ENCODE results near the gene C12orf54.

C12orf54 gene

DNA sequence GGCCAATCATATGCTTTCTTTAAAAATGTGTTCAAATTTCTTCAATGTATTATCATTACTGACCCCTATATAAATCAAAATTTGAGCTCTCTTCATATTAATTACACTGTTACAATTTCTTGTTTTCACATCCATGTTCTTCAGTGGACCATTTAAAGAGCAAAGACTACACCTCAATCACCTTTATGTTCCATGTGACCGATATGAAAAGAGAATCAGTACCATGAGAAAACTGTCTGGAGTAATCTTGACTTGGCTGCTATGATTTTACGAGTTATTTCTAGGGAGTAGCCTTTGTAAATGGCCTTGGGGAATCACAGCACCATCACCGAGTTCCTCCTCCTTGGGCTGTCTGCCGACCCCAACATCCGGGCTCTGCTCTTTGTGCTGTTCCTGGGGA lies 43.0 kb downstream of the C12orf54 start, which contains the start of gene OR8S1:
OR8S1 (plus strand) TSS at position 301 of the 400 bp plus-strand sequence; CDS start at position 301, 0 bp downstream.
- Histone ChIP-seq H3K4me3 (ENCODE audit: insufficient read depth, low read length, poor library complexity, severe bottlenecking) (no peak within 1 kb of the TSS), H3K9ac (ENCODE audit: low read length) (no peak within 1 kb of the TSS), H3F3A (ENCODE audit: insufficient read depth) (no peaks in the 10 kb centered on the region), H3K9me2 (replicated peaks; ENCODE audit: insufficient read depth, low read length) (no peaks in the 10 kb centered on the region), H2AFZ (ENCODE audit: low read depth, low read length, severe bottlenecking) (no peak within 1 kb of the TSS), H4K20me1 (ENCODE audit: low read depth, low read length) (no peaks in the 10 kb centered on the region), H3K27ac (ENCODE audit: low read depth, low read length) (no peak within 1 kb of the TSS), H3K9me3 (ENCODE audit: insufficient read depth, low read length) (no peaks in the 10 kb centered on the region), H3K27me3 (ENCODE audit: low read length) (no peaks in the 10 kb centered on the region), H3K4me2 (ENCODE audit: low read depth, low read length, poor library complexity, severe bottlenecking) (no peak within 1 kb of the TSS), H3K36me3 (ENCODE audit: low read length) (no peaks in the 10 kb centered on the region), H3K79me2 (ENCODE audit: insufficient read depth, low read length) (no peaks in the 10 kb centered on the region)
- TF ChIP-seq, protein P1, sequence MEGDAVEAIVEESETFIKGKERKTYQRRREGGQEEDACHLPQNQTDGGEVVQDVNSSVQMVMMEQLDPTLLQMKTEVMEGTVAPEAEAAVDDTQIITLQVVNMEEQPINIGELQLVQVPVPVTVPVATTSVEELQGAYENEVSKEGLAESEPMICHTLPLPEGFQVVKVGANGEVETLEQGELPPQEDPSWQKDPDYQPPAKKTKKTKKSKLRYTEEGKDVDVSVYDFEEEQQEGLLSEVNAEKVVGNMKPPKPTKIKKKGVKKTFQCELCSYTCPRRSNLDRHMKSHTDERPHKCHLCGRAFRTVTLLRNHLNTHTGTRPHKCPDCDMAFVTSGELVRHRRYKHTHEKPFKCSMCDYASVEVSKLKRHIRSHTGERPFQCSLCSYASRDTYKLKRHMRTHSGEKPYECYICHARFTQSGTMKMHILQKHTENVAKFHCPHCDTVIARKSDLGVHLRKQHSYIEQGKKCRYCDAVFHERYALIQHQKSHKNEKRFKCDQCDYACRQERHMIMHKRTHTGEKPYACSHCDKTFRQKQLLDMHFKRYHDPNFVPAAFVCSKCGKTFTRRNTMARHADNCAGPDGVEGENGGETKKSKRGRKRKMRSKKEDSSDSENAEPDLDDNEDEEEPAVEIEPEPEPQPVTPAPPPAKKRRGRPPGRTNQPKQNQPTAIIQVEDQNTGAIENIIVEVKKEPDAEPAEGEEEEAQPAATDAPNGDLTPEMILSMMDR (IDR thresholded peaks at IDR 0.05; ENCODE audit: insufficient read depth, low read length, poor library complexity, severe bottlenecking): no peak
- no peak for TF ChIP-seq EZH2phosphoT487 (conservative IDR thresholded peaks at IDR 0.05; ENCODE audit: low read length)

DNA sequence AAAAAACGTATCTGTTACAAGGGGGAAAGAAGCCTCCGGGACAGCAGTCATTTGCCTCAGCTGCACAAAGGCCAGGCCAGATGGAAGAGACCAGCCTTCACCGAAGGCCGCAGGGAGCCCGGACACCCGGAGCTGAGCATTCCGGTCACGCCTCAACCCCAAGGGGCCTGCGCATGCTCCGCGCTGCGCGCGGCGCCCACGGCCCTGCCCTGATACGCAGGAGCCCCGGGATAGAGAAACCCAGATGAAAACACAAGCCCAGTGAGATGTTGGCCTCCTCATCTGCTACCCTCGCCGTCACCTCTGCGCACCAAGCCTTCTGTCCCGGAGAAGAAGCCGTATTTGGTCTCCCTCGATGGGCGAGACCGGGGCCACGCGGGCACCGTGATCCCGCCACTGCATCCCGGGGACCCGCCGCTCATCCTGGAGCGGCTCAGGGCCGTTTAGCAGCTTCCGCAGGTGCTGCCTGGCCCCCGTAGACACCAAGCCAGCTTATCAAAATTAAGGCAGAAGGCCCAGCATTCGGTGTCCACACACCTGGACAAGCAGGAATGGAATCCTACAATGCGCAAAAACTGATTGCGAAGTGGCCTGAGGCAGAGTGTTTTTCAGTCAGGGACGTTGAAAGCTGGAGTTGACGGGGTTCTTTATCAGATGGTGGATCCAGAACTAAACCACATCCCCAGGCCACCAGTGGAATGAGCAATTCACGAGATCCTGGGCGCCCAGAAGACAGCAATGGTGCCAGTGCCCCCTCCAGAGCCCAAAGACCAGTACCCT lies 45.8 kb downstream of the C12orf54 start:
- no peak overlapping the region for H3K4me2 ChIP-seq (ENCODE audit: low read depth, low read length, poor library complexity, severe bottlenecking)
- H3K27ac ChIP-seq (ENCODE audit: low read depth, low read length): no peak overlapping the region
- H3F3A ChIP-seq (ENCODE audit: insufficient read depth): no peaks in the 10 kb centered on the region
- no peaks in the 10 kb centered on the region for H3K36me3 ChIP-seq (ENCODE audit: low read length)
- H3K27me3 ChIP-seq (ENCODE audit: low read length): no peaks in the 10 kb centered on the region
- H3K9me2 ChIP-seq (replicated peaks; ENCODE audit: insufficient read depth, low read length): no peaks in the 10 kb centered on the region
- H3K9me3 ChIP-seq (ENCODE audit: insufficient read depth, low read length): no peaks in the 10 kb centered on the region
- H3K9ac ChIP-seq (ENCODE audit: low read length): no peak overlapping the region
- H3K79me2 ChIP-seq (ENCODE audit: insufficient read depth, low read length): no peaks in the 10 kb centered on the region
- TF ChIP-seq, protein P1 (IDR thresholded peaks at IDR 0.05; ENCODE audit: insufficient read depth, low read length, poor library complexity, severe bottlenecking): no peak
- no peak for TF ChIP-seq EZH2phosphoT487 (conservative IDR thresholded peaks at IDR 0.05; ENCODE audit: low read length)
- no peaks in the 10 kb centered on the region for H4K20me1 ChIP-seq (ENCODE audit: low read depth, low read length)
- H3K4me3 ChIP-seq (ENCODE audit: insufficient read depth, low read length, poor library complexity, severe bottlenecking): no peak overlapping the region
- H2AFZ ChIP-seq (ENCODE audit: low read depth, low read length, severe bottlenecking): no peak overlapping the region

DNA sequence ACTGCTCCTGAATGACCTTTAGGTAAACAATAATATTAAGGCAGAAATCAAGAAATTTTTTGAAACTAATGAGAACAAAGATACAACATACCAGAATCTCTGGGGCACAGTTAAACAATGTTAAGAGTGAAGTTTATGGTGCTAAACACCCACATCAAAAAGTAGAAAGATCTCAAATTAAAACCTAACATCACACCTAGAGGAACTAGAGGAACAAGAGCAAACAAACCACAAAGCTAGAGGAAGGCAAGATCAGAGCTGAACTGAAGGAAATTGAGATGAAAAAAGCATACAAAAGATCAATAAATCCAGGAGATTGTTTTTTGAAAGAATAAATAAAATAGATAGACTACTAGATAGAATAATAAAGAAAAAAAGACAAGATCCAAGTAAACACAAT lies 50.3 kb downstream of the C12orf54 start:
- TF ChIP-seq EZH2phosphoT487 (conservative IDR thresholded peaks at IDR 0.05; ENCODE audit: low read length): no peak
- TF ChIP-seq, protein P1 (IDR thresholded peaks at IDR 0.05; ENCODE audit: insufficient read depth, low read length, poor library complexity, severe bottlenecking): no peak
- Histone ChIP-seq H3K36me3 (ENCODE audit: low read length) (no peaks in the 10 kb centered on the region), H4K20me1 (ENCODE audit: low read depth, low read length) (no peaks in the 10 kb centered on the region), H3K27ac (ENCODE audit: low read depth, low read length) (no peak overlapping the region), H3K9me3 (ENCODE audit: insufficient read depth, low read length) (no peaks in the 10 kb centered on the region), H3F3A (ENCODE audit: insufficient read depth) (no peaks in the 10 kb centered on the region), H3K9ac (ENCODE audit: low read length) (no peak overlapping the region), H3K79me2 (ENCODE audit: insufficient read depth, low read length) (no peaks in the 10 kb centered on the region), H2AFZ (ENCODE audit: low read depth, low read length, severe bottlenecking) (no peak overlapping the region), H3K4me3 (ENCODE audit: insufficient read depth, low read length, poor library complexity, severe bottlenecking) (no peak overlapping the region), H3K9me2 (replicated peaks; ENCODE audit: insufficient read depth, low read length) (no peaks in the 10 kb centered on the region), H3K27me3 (ENCODE audit: low read length) (no peaks in the 10 kb centered on the region), H3K4me2 (ENCODE audit: low read depth, low read length, poor library complexity, severe bottlenecking) (no peak overlapping the region)

Measured in SU-DHL-6 (cell line).